Panc1 (cell line): ENCODE data around the gene TNNT3. TPM values are rescaled to one million over a fixed set of nuclear protein-coding genes. Genes with fewer than 3 reads are reported as not detected.

Source experiments
- ATAC-seq: fragments of 200-7000 bp; cut with Tn5 transposase; 2 replicates; pipeline ENCODE4 v1.9.1; 2020; ENCODE audit warnings: mild to moderate bottlenecking, moderate library complexity
- BruUV-seq: library from RNA; stranded (reverse); fragments of 400-500 nt; replicated peaks from 2 replicates; lab custom pipeline; 2021; lab: Mats Ljungman, UMichigan
- CTCF ChIA-PET: fragments of 300-600 bp; sonication (Branson Sonifier 250); formaldehyde crosslinking; loops from one replicate; lab custom pipeline; 2022; ENCODE audit warnings: antibody characterized with exemption; lab: Charles Lee
- POLR2A ChIA-PET: fragments of 300-600 bp; sonication (Branson Sonifier 250); formaldehyde crosslinking; loops from one replicate; lab custom pipeline; 2022; ENCODE audit warnings: antibody characterized with exemption; lab: Charles Lee
- DNase-seq: peaks from one replicate; pipeline ENCODE4 v3.0.0-alpha.2; 2010; ENCODE audit warnings: low read depth, low spot score
- H3K27ac ChIP-seq: 2 replicates; pipeline ENCODE4 v1.5.1; 2011; ENCODE audit warnings: mild to moderate bottlenecking, low read length, inconsistent platforms
- H3K27me3 ChIP-seq: fragments of 200-500 bp; sonication (Bioruptor generic); 2 replicates; pipeline ENCODE4 v1.6.0; 2014; ENCODE audit warnings: low read length, inconsistent platforms; ENCODE audit not compliant: control insufficient read depth, insufficient read depth
- H3K36me3 ChIP-seq: fragments of 200-500 bp; sonication (Bioruptor generic); 2 replicates; pipeline ENCODE4 v1.5.1; 2014; ENCODE audit warnings: inconsistent platforms, mild to moderate bottlenecking, low read length, moderate library complexity; ENCODE audit not compliant: control insufficient read depth, insufficient read depth
- H3K4me1 ChIP-seq: 2 replicates; pipeline ENCODE4 v1.5.1; 2011; ENCODE audit warnings: inconsistent platforms, mild to moderate bottlenecking, low read length, moderate library complexity; ENCODE audit not compliant: control insufficient read depth, insufficient read depth
- H3K4me3 ChIP-seq, 2 experiments: 2 replicates each; pipeline ENCODE4 v1.5.1; 2011 to 2012; ENCODE audit warnings: low read depth in 2 of 2, low read length in 2 of 2, mild to moderate bottlenecking in 2 of 2, inconsistent platforms in 1 of 2, moderate library complexity in 1 of 2
- H3K9me3 ChIP-seq: fragments of 200-500 bp; sonication (Bioruptor generic); 2 replicates; pipeline ENCODE4 v1.5.1; 2014; ENCODE audit warnings: low read depth, mild to moderate bottlenecking, inconsistent platforms, low read length, moderate library complexity; ENCODE audit not compliant: control insufficient read depth, insufficient read depth
- CTCF ChIP-seq: fragments of 450-650 bp; IDR thresholded peaks from 2 replicates; pipeline ENCODE4 v1.5.1; 2017; ENCODE audit warnings: mild to moderate bottlenecking
- POLR2AphosphoS5 ChIP-seq: IDR thresholded peaks from 2 replicates; pipeline ENCODE4 v1.6.1; 2012; ENCODE audit warnings: mild to moderate bottlenecking, low read depth, low read length, moderate library complexity
- REST ChIP-seq, 2 experiments: IDR thresholded peaks; 2 replicates each; pipeline ENCODE4 v1.6.1; 2011 to 2012; ENCODE audit warnings: low read depth in 2 of 2, control low read depth in 1 of 2, low read length in 1 of 2, mild to moderate bottlenecking in 1 of 2, moderate library complexity in 1 of 2; ENCODE audit not compliant: insufficient read depth in 1 of 2
- SIN3A ChIP-seq: IDR thresholded peaks from 2 replicates; pipeline ENCODE4 v1.6.1; 2012; ENCODE audit warnings: low read depth, mild to moderate bottlenecking, low read length, moderate library complexity, borderline replicate concordance; ENCODE audit not compliant: insufficient read depth
- TCF7L2 ChIP-seq: IDR thresholded peaks from 2 replicates; pipeline ENCODE4 v1.6.1; 2011; ENCODE audit warnings: mild to moderate bottlenecking, low read depth, low read length, inconsistent platforms
- in situ Hi-C: cut with HindIII; loops from 2 replicates; pipeline ENCODE4 v1.10.0; 2016; ENCODE audit warnings: low sequenced_read_pairs, low pct_unique_long_range_greater_than_20kb
- intact Hi-C: fragments of 100-400 bp; cut with micrococcal nuclease; formaldehyde crosslinking; loops from one replicate; pipeline ENCODE4 v1.10.0; 2022; ENCODE audit not compliant: unreplicated experiment
- total RNA-seq: library from RNA; stranded (reverse); gene quantifications from one replicate; pipeline ENCODE4 v1.2.1, GENCODE V29; 2021; ENCODE audit not compliant: unreplicated experiment

TNNT3 gene
- total RNA-seq, 1 experiment from 2014 or later: 0.41 TPM

GRCh38 chr11:1921574-1922141 is 2.2 kb downstream of the TNNT3 start:
- H3K36me3 ChIP-seq: no peaks in the 10 kb centered on the region
- in situ Hi-C loops: no loop called here
- no peaks in the 10 kb centered on the region for H3K27me3 ChIP-seq
- TF ChIP-seq CTCF (no peak), TCF7L2 (no peak), POLR2AphosphoS5 (no peak), REST (IDR thresholded peaks at IDR 0.05; ENCODE audit: insufficient read depth in 1 of 2, low read depth in 2 of 2, low read length in 1 of 2) (no peak), SIN3A (no peak)
- DNase-seq (no peak), ATAC-seq (no peak; the same call in 1 of the 2 replicates)
- H3K4me3 ChIP-seq: no peak overlapping the region
- BruUV-seq: no TSS peak
- peaks cover 14% of the 10 kb centered on the region for H3K4me1 ChIP-seq
- POLR2A ChIA-PET: no interaction called here
- no peak overlapping the region for H3K27ac ChIP-seq
- intact Hi-C loops: loop anchor here (1.0 kb wide), 1 partner anchor 46 kb away; no protein-coding TSS in a partner anchor
- CTCF ChIA-PET: interaction anchor here (0.6 to 2.4 kb wide), 9 partner anchors 39 to 357 kb away, joined by 3 to 13 read pairs (median 3); no protein-coding TSS in a partner anchor
- H3K9me3 ChIP-seq: no peaks in the 10 kb centered on the region

- BruUV-seq: no TSS peak
- ChIA-PET POLR2A (interaction anchor here (0.6 kb wide), 1 partner anchor 95 kb away, joined by 3 read pairs; no protein-coding TSS in a partner anchor), CTCF (interaction anchor here (1.1 to 2.4 kb wide), 3 partner anchors 40 to 79 kb away, joined by 3 to 13 read pairs (median 7); no protein-coding TSS in a partner anchor)
- intact Hi-C loops: loop anchor here (1.0 kb wide), 1 partner anchor 47 kb away; no protein-coding TSS in a partner anchor
- in situ Hi-C loops: no loop called here
- no peak for TF ChIP-seq TCF7L2
- no peak for TF ChIP-seq REST (IDR thresholded peaks at IDR 0.05; ENCODE audit: insufficient read depth in 1 of 2, low read depth in 2 of 2, low read length in 1 of 2)
- TF ChIP-seq SIN3A: no peak
- no peak for TF ChIP-seq CTCF
- TF ChIP-seq POLR2AphosphoS5: no peak
- Histone ChIP-seq H3K27ac (no peak overlapping the region), H3K9me3 (no peaks in the 10 kb centered on the region), H3K27me3 (no peaks in the 10 kb centered on the region), H3K4me1 (peaks cover 21% of the 10 kb centered on the region), H3K4me3 (no peak overlapping the region), H3K36me3 (no peaks in the 10 kb centered on the region)
- ATAC-seq (no peak), DNase-seq (no peak)
Measured at GRCh38 chr11:1922481-1923081, 3.1 kb downstream of the TNNT3 start.
